Measurements from ENCODE around the gene GNB1.
A peak's percentile ranks its signal among the peaks of the same experiment; 100 is the strongest.

The GNB1 gene

DNA sequence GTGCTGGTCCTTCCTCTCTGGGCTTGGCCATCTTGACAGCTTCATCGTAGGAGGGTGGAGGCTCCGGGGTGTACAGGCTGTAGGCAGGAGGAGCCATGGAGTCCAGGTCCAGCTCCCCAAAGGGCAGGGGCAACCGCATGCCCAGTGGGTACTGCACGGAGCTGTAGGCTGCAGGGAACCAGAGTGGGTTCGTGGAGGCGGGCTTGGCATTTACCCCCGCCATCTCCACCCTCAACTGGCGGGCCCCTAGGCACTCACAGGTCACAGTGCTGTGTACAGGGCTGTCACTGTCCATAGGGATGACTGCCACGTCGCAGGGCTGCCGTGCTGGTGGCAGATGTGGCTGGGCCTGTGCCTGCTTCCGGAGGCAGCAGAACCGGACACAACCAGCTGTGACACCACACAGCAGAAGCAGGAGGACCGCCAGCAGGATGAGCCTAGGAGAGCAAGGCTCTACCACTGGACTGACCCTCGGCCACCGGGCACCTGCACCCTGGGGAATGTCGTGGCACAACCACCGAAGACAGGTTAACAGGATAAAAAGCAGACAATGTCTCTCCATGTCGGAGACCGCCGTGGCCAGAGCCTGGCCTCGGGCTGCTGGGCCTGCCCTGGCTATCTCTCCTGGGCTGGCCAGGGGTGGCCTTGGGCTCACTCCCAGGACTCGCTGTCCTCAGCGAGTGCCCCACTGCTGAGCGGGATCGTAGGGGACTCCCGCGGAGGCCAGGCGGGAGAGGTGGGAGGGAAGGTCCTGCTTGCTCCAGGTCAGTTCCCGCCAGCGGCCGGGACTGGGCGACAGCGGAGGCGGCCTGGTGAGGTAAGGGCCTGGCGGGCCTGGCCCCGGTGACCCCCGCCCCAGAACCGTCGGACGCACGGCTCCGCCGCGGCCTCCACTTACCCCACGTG is 27.4 kb upstream of the GNB1 start:
- TF ChIP-seq, protein P1, sequence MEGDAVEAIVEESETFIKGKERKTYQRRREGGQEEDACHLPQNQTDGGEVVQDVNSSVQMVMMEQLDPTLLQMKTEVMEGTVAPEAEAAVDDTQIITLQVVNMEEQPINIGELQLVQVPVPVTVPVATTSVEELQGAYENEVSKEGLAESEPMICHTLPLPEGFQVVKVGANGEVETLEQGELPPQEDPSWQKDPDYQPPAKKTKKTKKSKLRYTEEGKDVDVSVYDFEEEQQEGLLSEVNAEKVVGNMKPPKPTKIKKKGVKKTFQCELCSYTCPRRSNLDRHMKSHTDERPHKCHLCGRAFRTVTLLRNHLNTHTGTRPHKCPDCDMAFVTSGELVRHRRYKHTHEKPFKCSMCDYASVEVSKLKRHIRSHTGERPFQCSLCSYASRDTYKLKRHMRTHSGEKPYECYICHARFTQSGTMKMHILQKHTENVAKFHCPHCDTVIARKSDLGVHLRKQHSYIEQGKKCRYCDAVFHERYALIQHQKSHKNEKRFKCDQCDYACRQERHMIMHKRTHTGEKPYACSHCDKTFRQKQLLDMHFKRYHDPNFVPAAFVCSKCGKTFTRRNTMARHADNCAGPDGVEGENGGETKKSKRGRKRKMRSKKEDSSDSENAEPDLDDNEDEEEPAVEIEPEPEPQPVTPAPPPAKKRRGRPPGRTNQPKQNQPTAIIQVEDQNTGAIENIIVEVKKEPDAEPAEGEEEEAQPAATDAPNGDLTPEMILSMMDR (IDR thresholded peaks at IDR 0.05; ENCODE audit: low read depth, low read length): no peak
- peak overlapping the region; percentile 55 for H3K4me3 ChIP-seq (ENCODE audit: low read depth, low read length)

DNA sequence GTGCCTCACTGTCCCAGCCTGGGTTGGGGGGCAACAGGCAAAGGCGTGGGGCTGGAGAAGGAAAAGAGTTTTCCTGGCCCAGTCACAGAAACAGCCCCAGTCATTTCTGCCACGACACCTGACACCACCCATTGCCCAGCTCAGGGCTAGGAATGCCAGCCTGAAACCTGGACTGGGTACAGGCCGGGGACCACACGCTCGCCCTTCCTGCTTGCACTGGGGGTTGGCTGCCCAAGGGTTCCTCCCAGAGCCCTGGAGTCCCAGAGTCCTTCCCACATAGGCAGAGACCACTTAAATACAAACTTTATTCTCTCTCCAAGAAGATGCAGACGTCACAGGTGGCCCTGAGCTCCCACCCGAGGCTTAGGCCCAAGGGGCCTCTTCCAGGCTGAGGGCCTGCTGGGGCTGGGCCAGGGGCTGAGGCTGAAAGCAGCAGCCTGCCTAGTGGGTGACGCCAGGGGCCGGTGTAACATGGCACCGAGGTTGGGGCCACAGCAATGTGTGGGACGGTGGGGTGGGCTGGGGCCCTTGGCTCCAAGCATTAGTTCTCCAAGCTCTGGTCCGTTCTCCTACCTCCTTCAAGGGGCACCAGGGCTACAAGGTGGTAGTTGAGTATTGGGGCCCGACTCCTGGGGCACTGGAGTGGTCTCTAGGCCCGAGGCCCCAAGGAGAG is 26.6 kb upstream of the GNB1 start:
- TF ChIP-seq, protein P1 (IDR thresholded peaks at IDR 0.05; ENCODE audit: low read depth, low read length): no peak
- no peak overlapping the region for H3K4me3 ChIP-seq (ENCODE audit: low read depth, low read length)

- TF ChIP-seq, protein P1 (IDR thresholded peaks at IDR 0.05; ENCODE audit: low read depth, low read length): no peak
- no peak overlapping the region for H3K4me3 ChIP-seq (ENCODE audit: low read depth, low read length)
Observed at GRCh38 chr1:1916851-1917251, 26.0 kb upstream of the GNB1 start.

DNA sequence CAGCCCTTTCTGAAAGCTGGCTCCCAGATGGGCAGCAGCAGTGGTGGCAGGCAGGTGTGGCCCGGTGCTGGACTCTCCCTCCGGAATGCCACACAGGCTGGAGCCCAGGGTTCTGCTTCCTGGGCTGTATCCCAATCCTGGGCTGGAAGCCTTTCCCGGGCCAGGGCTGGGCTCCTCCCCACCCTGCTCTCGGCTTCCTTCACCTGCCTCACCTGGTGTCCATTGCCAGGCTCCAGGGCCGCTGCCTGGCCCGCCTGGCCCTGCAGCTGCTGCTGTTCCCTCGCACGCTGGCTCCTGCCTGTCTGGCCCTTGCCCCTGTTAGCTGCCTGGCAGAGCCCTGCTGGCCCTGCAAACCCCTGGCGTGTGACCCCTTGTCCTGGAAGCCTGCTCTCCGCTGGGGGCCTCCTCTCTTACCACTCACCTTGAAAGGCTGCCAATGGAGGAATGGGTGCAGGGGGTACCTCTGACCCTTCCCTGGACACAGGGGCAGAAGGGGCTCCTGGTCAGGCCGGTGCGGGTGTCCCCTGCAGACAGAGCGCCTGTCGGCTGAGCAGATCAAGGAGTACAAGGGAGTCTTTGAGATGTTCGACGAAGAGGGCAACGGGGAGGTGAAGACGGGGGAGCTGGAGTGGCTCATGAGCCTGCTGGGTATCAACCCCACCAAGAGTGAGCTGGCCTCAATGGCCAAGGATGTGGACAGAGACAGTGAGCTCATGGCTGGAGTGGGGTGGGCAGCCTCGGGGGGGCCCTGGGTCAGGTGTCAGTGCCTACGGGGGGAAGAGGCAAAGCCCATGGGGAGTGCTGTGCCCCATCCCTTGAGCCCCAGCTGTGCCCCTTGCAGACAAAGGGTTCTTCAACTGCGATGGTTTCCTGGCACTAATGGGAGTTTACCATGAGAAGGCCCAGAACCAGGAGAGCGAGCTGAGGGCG is 25.3 kb upstream of the GNB1 start:
- no peak overlapping the region for H3K4me3 ChIP-seq (ENCODE audit: low read depth, low read length)
- TF ChIP-seq, protein P1 (IDR thresholded peaks at IDR 0.05; ENCODE audit: low read depth, low read length): no peak

DNA sequence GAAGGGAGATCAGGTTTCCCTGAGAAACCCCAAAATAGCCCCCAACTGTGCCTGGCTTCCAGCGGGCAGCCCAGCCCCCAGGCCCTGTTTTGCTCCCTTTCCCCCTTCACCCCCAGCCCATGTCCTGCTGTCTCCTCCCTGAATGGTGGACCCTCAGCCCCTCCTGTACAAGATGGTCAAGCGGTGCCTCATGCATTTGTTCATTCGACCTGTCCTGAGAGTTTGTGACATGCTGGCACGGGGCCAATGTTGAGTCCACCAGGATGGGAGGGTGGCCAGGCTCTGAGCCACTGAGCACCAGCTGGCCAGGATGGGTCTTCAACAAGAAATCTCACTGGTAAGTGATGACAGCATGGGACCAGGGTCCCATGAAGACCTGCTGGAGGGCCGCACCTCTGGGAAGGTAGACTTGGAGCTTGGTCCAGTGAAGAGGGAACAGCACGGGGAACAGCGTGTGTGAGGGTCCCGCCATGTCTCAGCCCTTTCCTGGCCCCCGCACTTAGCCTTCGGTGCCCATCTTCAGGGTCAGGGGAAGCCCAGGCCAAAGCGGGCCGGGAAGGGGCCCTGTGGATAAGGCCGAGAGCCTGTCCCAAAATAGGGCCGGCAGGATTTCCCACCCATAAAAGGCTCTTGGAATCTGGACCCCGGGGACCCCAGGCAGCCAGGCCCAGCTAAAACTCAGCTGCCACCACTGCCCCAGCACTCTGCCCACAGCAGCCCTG is 24.2 kb upstream of the GNB1 start, which contains the start of gene CALML6:
Gene CALML6, plus strand, starts transcription at position 290 of the 722 bp plus-strand sequence. Its CDS starts 21 bp downstream, at position 311.
- no peak within 1 kb of the TSS for H3K4me3 ChIP-seq (ENCODE audit: low read depth, low read length)
- TF ChIP-seq, protein P1 (IDR thresholded peaks at IDR 0.05; ENCODE audit: low read depth, low read length): no peak

- no peak overlapping the region for H3K4me3 ChIP-seq (ENCODE audit: low read depth, low read length)
- TF ChIP-seq, protein P1 (IDR thresholded peaks at IDR 0.05; ENCODE audit: low read depth, low read length): no peak
Observed at GRCh38 chr1:1914101-1914970, 23.4 kb upstream of the GNB1 start.

All from WI38 (cell line).